ENCODE data around the gene MADCAM1.

- no peak for TF ChIP-seq EZH2phosphoT487 (IDR thresholded peaks at IDR 0.05; ENCODE audit: borderline replicate concordance, low read depth, low read length)
- no peak for TF ChIP-seq CTCF (conservative IDR thresholded peaks at IDR 0.05; ENCODE audit: low read length)
Observed at GRCh38 chr19:447064-447426, 49.2 kb upstream of the MADCAM1 start.

Measured in OCI-LY7 (cell line).